ENCODE measurements around the gene TSC22D4.

TSC22D4 gene

GRCh38 chr7:100418930-100419659, 59.9 kb downstream of the TSC22D4 start:
- no peak for TF ChIP-seq CTCF (IDR thresholded peaks at IDR 0.05; ENCODE audit: low read length, missing control alignments)
- no peak overlapping the region for H3K4me3 ChIP-seq (replicated peaks; ENCODE audit: low read depth, low read length)

More at GRCh38 chr7:100418930-100419659, 59.9 kb downstream of the TSC22D4 start:
- DNase-seq (ENCODE audit: low read depth): no peak

Measured in fibroblast of pulmonary artery (primary cell).